Measurements from ENCODE around the gene ZNF785. TPM values are rescaled to one million over a fixed set of nuclear protein-coding genes. Genes with fewer than 3 reads are reported as not detected.

ZNF785 gene
- total and polyA plus RNA-seq, 2 of the 13 experiments (the other 11 are each of a cell fraction or from before 2014, with no cell fraction given), result 0.01 TPM; not detected in 1

- no peak for TF ChIP-seq SETDB1 (CRISPR knock-in tag; IDR thresholded peaks at IDR 0.05; ENCODE audit: borderline replicate concordance)
- TF ChIP-seq ZBTB3 (CRISPR knock-in tag; IDR thresholded peaks at IDR 0.05; ENCODE audit: borderline replicate concordance, low read depth), result peak; percentile 84; the same call in 1 of the 2 replicates
- TF ChIP-seq DBP (CRISPR knock-in tag; IDR thresholded peaks at IDR 0.05; ENCODE audit: not compliant biosample characterization), result no peak
- TF ChIP-seq ZNF496 (CRISPR knock-in tag; IDR thresholded peaks at IDR 0.05; ENCODE audit: insufficient replicate concordance), result no peak
- no peak for TF ChIP-seq ZNF83 (CRISPR knock-in tag; IDR thresholded peaks at IDR 0.05; ENCODE audit: borderline replicate concordance)
- TF ChIP-seq, protein P1, sequence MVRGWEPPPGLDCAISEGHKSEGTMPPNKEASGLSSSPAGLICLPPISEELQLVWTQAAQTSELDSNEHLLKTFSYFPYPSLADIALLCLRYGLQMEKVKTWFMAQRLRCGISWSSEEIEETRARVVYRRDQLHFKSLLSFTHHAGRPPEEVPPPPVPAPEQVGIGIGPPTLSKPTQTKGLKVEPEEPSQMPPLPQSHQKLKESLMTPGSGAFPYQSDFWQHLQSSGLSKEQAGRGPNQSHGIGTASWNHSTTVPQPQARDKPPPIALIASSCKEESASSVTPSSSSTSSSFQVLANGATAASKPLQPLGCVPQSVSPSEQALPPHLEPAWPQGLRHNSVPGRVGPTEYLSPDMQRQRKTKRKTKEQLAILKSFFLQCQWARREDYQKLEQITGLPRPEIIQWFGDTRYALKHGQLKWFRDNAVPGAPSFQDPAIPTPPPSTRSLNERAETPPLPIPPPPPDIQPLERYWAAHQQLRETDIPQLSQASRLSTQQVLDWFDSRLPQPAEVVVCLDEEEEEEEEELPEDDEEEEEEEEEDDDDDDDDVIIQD (CRISPR knock-in tag; IDR thresholded peaks at IDR 0.05; ENCODE audit: low read depth), result no peak
- TF ChIP-seq EHMT2 (IDR thresholded peaks at IDR 0.05; ENCODE audit: borderline replicate concordance, low read depth, low read length), result no peak
- no peak for TF ChIP-seq ZSCAN25 (CRISPR knock-in tag; IDR thresholded peaks at IDR 0.05)
- no peak for TF ChIP-seq NR2F6 (IDR thresholded peaks at IDR 0.05)
- TF ChIP-seq NR2F6 (CRISPR knock-in tag; IDR thresholded peaks at IDR 0.05), result peak; percentile 45; the same call in 1 of the 2 replicates
- TF ChIP-seq HMG20A (CRISPR knock-in tag; IDR thresholded peaks at IDR 0.05; ENCODE audit: borderline replicate concordance), result no peak
- TF ChIP-seq ZBTB34 (CRISPR knock-in tag; IDR thresholded peaks at IDR 0.05), result no peak
- no peak for TF ChIP-seq ZNF709 (CRISPR knock-in tag; IDR thresholded peaks at IDR 0.05)
- TF ChIP-seq ZNF329 (CRISPR knock-in tag; IDR thresholded peaks at IDR 0.05; ENCODE audit: low read depth), result no peak
- TF ChIP-seq, protein P2, sequence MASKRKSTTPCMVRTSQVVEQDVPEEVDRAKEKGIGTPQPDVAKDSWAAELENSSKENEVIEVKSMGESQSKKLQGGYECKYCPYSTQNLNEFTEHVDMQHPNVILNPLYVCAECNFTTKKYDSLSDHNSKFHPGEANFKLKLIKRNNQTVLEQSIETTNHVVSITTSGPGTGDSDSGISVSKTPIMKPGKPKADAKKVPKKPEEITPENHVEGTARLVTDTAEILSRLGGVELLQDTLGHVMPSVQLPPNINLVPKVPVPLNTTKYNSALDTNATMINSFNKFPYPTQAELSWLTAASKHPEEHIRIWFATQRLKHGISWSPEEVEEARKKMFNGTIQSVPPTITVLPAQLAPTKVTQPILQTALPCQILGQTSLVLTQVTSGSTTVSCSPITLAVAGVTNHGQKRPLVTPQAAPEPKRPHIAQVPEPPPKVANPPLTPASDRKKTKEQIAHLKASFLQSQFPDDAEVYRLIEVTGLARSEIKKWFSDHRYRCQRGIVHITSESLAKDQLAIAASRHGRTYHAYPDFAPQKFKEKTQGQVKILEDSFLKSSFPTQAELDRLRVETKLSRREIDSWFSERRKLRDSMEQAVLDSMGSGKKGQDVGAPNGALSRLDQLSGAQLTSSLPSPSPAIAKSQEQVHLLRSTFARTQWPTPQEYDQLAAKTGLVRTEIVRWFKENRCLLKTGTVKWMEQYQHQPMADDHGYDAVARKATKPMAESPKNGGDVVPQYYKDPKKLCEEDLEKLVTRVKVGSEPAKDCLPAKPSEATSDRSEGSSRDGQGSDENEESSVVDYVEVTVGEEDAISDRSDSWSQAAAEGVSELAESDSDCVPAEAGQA (IDR thresholded peaks at IDR 0.05; ENCODE audit: low read depth), result peak; percentile 81
- TF ChIP-seq, protein P2 (CRISPR knock-in tag; IDR thresholded peaks at IDR 0.05; ENCODE audit: borderline replicate concordance), result no peak
- peak; percentile 83; the same call in 1 of the 2 replicates for TF ChIP-seq ZFP41 (CRISPR knock-in tag; IDR thresholded peaks at IDR 0.05; ENCODE audit: borderline replicate concordance)
- TF ChIP-seq SRY (CRISPR knock-in tag; IDR thresholded peaks at IDR 0.05), result peak; percentile 91; the same call in 1 of the 2 replicates
- TF ChIP-seq HOXA7 (CRISPR knock-in tag; IDR thresholded peaks at IDR 0.05), result no peak
- peak; percentile 40; the same call in 1 of the 2 replicates for TF ChIP-seq NAIF1 (CRISPR knock-in tag; IDR thresholded peaks at IDR 0.05; ENCODE audit: borderline replicate concordance)
- no peak for TF ChIP-seq GTF2F1 (IDR thresholded peaks at IDR 0.05; ENCODE audit: low read length)
- peak; percentile 64; the same call in 1 of the 2 replicates for TF ChIP-seq ZNF768 (CRISPR knock-in tag; IDR thresholded peaks at IDR 0.05)
These were observed 49.7 kb downstream of the ZNF785 start (continued) for GRCh38 chr16:30535777-30536190.
